ENCODE measurements around the gene ZNF630. TPM values are rescaled to one million over a fixed set of nuclear protein-coding genes. Genes with fewer than 3 reads are reported as not detected.
"Not testable (repeated sequence)": the region's sequence is repeated elsewhere in the genome, so short reads cannot be mapped to it uniquely, and the experiment has no call there.

The ZNF630 gene
- 0.22 and 0.25 TPM in 2 replicates for total RNA-seq (2014; rRNA removed; shearing (Covaris generic))
- 0.41 and 0.53 TPM in 2 replicates for polyA plus RNA-seq (2016; fragmentation: Nextera tagmentation; extraction: Ambion mirVana)

GRCh38 chrX:48071064-48071985 lies at the start of gene ZNF630:
Gene ZNF630, minus strand, starts transcription at chrX:48071640. Its CDS starts 4,754 bp downstream, at chrX:48066886.
- Histone ChIP-seq H2AFZ (peak within 1 kb of the TSS; percentile 97), H3K4me2 (ENCODE audit: unreplicated experiment) (peak within 1 kb of the TSS; percentile 83), H3K36me3 (ENCODE audit: low read depth) (no peaks in the 10 kb centered on the region), H3K9ac (peak within 1 kb of the TSS; percentile 77), H3K79me2 (ENCODE audit: insufficient read depth) (no peaks in the 10 kb centered on the region), H3F3A (ENCODE audit: insufficient read depth) (no peaks in the 10 kb centered on the region), H3K9me3 (ENCODE audit: low read depth) (no peaks in the 10 kb centered on the region), H3K27ac (no peak within 1 kb of the TSS), H3K9me2 (ENCODE audit: insufficient read depth) (no peaks in the 10 kb centered on the region), H3K4me3 (peak within 1 kb of the TSS; percentile 84), H4K20me1 (ENCODE audit: insufficient read depth) (no peaks in the 10 kb centered on the region), H3K27me3 (replicated peaks; ENCODE audit: insufficient read depth) (no peaks in the 10 kb centered on the region), H3K4me1 (ENCODE audit: insufficient read depth) (no peaks in the 10 kb centered on the region)
- in situ Hi-C loops (cut with MboI): no loop called here
- peak; percentile 49 for DNase-seq
- 6% methylated on average over 26 to 41 of the region's 48 CpGs for WGBS, 2 experiments (ENCODE audit: low coverage in 1 of 2, low lambda C conversion rate in 2 of 2, missing lambda C conversion rate in 2 of 2)
- TF ChIP-seq EZH2 (IDR thresholded peaks at IDR 0.05; ENCODE audit: insufficient read depth, poor library complexity, severe bottlenecking): no peak
- no peak for TF ChIP-seq EZH2phosphoT487 (IDR thresholded peaks at IDR 0.05; ENCODE audit: insufficient read depth, low read depth)

GRCh38 chrX:48107717-48108116 lies 36.3 kb upstream of the ZNF630 start:
- H3K9me2 ChIP-seq (ENCODE audit: insufficient read depth): no peaks in the 10 kb centered on the region
- H3K9ac ChIP-seq: no peak overlapping the region
- H3F3A ChIP-seq (ENCODE audit: insufficient read depth): no peaks in the 10 kb centered on the region
- WGBS, 2 experiments (ENCODE audit: low coverage in 1 of 2, low lambda C conversion rate in 2 of 2, missing lambda C conversion rate in 2 of 2): 53 to 66% methylated on average over 6 of the region's 6 CpGs
- in situ Hi-C loops (cut with MboI): no loop called here
- H2AFZ ChIP-seq: no peak overlapping the region
- H3K4me2 ChIP-seq (ENCODE audit: unreplicated experiment): no peak overlapping the region
- no peaks in the 10 kb centered on the region for H3K9me3 ChIP-seq (ENCODE audit: low read depth)
- H3K4me3 ChIP-seq: no peak overlapping the region
- H3K27ac ChIP-seq: no peak overlapping the region
- no peaks in the 10 kb centered on the region for H4K20me1 ChIP-seq (ENCODE audit: insufficient read depth)
- no peaks in the 10 kb centered on the region for H3K79me2 ChIP-seq (ENCODE audit: insufficient read depth)
- no peak for DNase-seq
- no peak for TF ChIP-seq EZH2phosphoT487 (IDR thresholded peaks at IDR 0.05; ENCODE audit: insufficient read depth, low read depth)
- no peak for TF ChIP-seq EZH2 (IDR thresholded peaks at IDR 0.05; ENCODE audit: insufficient read depth, poor library complexity, severe bottlenecking)
- no peaks in the 10 kb centered on the region for H3K36me3 ChIP-seq (ENCODE audit: low read depth)
- no peaks in the 10 kb centered on the region for H3K4me1 ChIP-seq (ENCODE audit: insufficient read depth)
- no peaks in the 10 kb centered on the region for H3K27me3 ChIP-seq (replicated peaks; ENCODE audit: insufficient read depth)

- Histone ChIP-seq H3K79me2 (ENCODE audit: insufficient read depth) (no peaks in the 10 kb centered on the region), H3F3A (ENCODE audit: insufficient read depth) (no peaks in the 10 kb centered on the region), H2AFZ (no peak overlapping the region), H3K27me3 (replicated peaks; ENCODE audit: insufficient read depth) (no peaks in the 10 kb centered on the region), H4K20me1 (ENCODE audit: insufficient read depth) (no peaks in the 10 kb centered on the region), H3K9ac (no peak overlapping the region), H3K4me1 (ENCODE audit: insufficient read depth) (no peaks in the 10 kb centered on the region), H3K4me2 (ENCODE audit: unreplicated experiment) (no peak overlapping the region), H3K9me3 (ENCODE audit: low read depth) (no peaks in the 10 kb centered on the region), H3K27ac (no peak overlapping the region), H3K36me3 (ENCODE audit: low read depth) (no peaks in the 10 kb centered on the region), H3K9me2 (ENCODE audit: insufficient read depth) (no peaks in the 10 kb centered on the region), H3K4me3 (no peak overlapping the region)
- in situ Hi-C loops (cut with MboI): no loop called here
- TF ChIP-seq EZH2phosphoT487 (IDR thresholded peaks at IDR 0.05; ENCODE audit: insufficient read depth, low read depth) (no peak), EZH2 (IDR thresholded peaks at IDR 0.05; ENCODE audit: insufficient read depth, poor library complexity, severe bottlenecking) (no peak)
- DNase-seq: no peak
- WGBS, 2 experiments (ENCODE audit: low coverage in 1 of 2, low lambda C conversion rate in 2 of 2, missing lambda C conversion rate in 2 of 2): 61 to 63% methylated on average over 6 of the region's 6 CpGs
Measured at GRCh38 chrX:48102874-48103374, 31.5 kb upstream of the ZNF630 start.

GRCh38 chrX:48101443-48101842 lies 30.0 kb upstream of the ZNF630 start:
- no peaks in the 10 kb centered on the region for H3K79me2 ChIP-seq (ENCODE audit: insufficient read depth)
- no peak overlapping the region for H3K4me2 ChIP-seq (ENCODE audit: unreplicated experiment)
- in situ Hi-C loops (cut with MboI): no loop called here
- no peaks in the 10 kb centered on the region for H3K36me3 ChIP-seq (ENCODE audit: low read depth)
- no peak overlapping the region for H3K27ac ChIP-seq
- H3F3A ChIP-seq (ENCODE audit: insufficient read depth): no peaks in the 10 kb centered on the region
- H3K4me3 ChIP-seq: no peak overlapping the region
- WGBS, 2 experiments (ENCODE audit: low coverage in 1 of 2, low lambda C conversion rate in 2 of 2, missing lambda C conversion rate in 2 of 2): 48 to 58% methylated on average over 2 to 3 of the region's 3 CpGs
- H3K4me1 ChIP-seq (ENCODE audit: insufficient read depth): no peaks in the 10 kb centered on the region
- no peaks in the 10 kb centered on the region for H3K27me3 ChIP-seq (replicated peaks; ENCODE audit: insufficient read depth)
- no peaks in the 10 kb centered on the region for H4K20me1 ChIP-seq (ENCODE audit: insufficient read depth)
- DNase-seq: no peak
- no peak overlapping the region for H3K9ac ChIP-seq
- no peak for TF ChIP-seq EZH2phosphoT487 (IDR thresholded peaks at IDR 0.05; ENCODE audit: insufficient read depth, low read depth)
- no peak for TF ChIP-seq EZH2 (IDR thresholded peaks at IDR 0.05; ENCODE audit: insufficient read depth, poor library complexity, severe bottlenecking)
- no peaks in the 10 kb centered on the region for H3K9me2 ChIP-seq (ENCODE audit: insufficient read depth)
- no peaks in the 10 kb centered on the region for H3K9me3 ChIP-seq (ENCODE audit: low read depth)
- no peak overlapping the region for H2AFZ ChIP-seq

- 13 to 47% methylated on average over 1 to 2 of the region's 3 CpGs for WGBS, 2 experiments (ENCODE audit: low coverage in 1 of 2, low lambda C conversion rate in 2 of 2, missing lambda C conversion rate in 2 of 2)
- in situ Hi-C loops (cut with MboI): loop anchor here (25.0 kb wide), 1 partner anchor 395 kb away; the partner anchor contains the start of gene FTSJ1
Measured at GRCh38 chrX:48092558-48092957, 21.1 kb upstream of the ZNF630 start.

More at GRCh38 chrX:48092558-48092957, 21.1 kb upstream of the ZNF630 start:
- H3K4me3 ChIP-seq; H3K9ac ChIP-seq; H3K9me3 ChIP-seq (ENCODE audit: low read depth); H3K4me1 ChIP-seq (ENCODE audit: insufficient read depth); H3K27me3 ChIP-seq (replicated peaks; ENCODE audit: insufficient read depth); H3F3A ChIP-seq (ENCODE audit: insufficient read depth); H3K4me2 ChIP-seq (ENCODE audit: unreplicated experiment); H4K20me1 ChIP-seq (ENCODE audit: insufficient read depth); H3K79me2 ChIP-seq (ENCODE audit: insufficient read depth); H3K9me2 ChIP-seq (ENCODE audit: insufficient read depth); H3K36me3 ChIP-seq (ENCODE audit: low read depth); H2AFZ ChIP-seq; H3K27ac ChIP-seq; DNase-seq: not testable (repeated sequence)
